ENCODE results near the gene JPH3.

The JPH3 gene

DNA sequence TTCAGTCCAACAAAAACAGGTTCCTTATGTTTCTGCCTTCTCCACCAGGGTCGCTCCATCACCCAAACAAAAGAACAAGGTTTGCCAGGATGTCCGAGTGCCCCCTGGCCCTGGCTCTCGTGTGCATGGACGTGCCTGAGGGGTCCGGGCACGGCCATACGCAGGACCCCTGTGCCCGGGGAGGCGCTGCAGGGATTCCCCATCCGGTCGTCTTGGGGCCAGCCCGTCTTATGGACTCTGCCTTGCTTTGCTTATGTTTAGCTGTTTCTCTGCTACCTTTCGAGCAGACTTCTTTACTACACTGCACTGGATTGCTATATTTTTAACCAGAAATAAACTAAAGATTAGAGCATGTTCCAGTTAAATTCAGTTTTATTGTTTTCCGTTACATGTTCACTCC is 95.5 kb downstream of the JPH3 start:
- Histone ChIP-seq H3K9me3 (ENCODE audit: control insufficient read depth, low read depth, low read length) (no peaks in the 10 kb centered on the region), H3K9ac (ENCODE audit: low read length) (no peak overlapping the region), H3K36me3 (ENCODE audit: control insufficient read depth, low read depth, low read length) (peaks cover 46% of the 10 kb centered on the region), H3K27me3 (ENCODE audit: control insufficient read depth, insufficient read depth, low read length) (no peaks in the 10 kb centered on the region), H3K27ac (ENCODE audit: low read length) (no peak overlapping the region), H3K4me3 (ENCODE audit: low read length) (no peak overlapping the region), H3K4me1 (ENCODE audit: control insufficient read depth, low read depth, low read length) (no peaks in the 10 kb centered on the region)

DNA sequence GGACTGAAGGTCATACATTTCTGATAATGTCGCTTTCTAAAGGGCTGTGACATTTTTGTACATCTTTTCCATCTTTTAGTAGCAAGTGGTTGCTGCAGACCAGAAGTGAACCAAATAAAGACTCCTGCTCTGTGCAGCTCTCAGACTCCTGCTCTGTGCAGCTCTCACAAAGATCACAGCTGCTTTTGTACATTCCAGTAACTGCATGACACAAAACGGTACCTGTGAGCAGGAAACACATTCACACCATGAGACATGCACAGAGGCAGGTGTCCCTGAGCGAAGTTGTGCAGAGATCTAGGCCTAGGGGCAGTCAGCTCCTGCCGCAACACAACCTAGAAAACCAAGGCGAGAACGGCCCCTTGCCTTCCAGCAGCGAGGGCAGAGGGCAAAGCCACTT is 95.9 kb downstream of the JPH3 start:
- Histone ChIP-seq H3K27me3 (ENCODE audit: control insufficient read depth, insufficient read depth, low read length) (no peaks in the 10 kb centered on the region), H3K9ac (ENCODE audit: low read length) (no peak overlapping the region), H3K4me1 (ENCODE audit: control insufficient read depth, low read depth, low read length) (no peaks in the 10 kb centered on the region), H3K36me3 (ENCODE audit: control insufficient read depth, low read depth, low read length) (peaks cover 49% of the 10 kb centered on the region), H3K4me3 (ENCODE audit: low read length) (no peak overlapping the region), H3K27ac (ENCODE audit: low read length) (no peak overlapping the region), H3K9me3 (ENCODE audit: control insufficient read depth, low read depth, low read length) (no peaks in the 10 kb centered on the region)

DNA sequence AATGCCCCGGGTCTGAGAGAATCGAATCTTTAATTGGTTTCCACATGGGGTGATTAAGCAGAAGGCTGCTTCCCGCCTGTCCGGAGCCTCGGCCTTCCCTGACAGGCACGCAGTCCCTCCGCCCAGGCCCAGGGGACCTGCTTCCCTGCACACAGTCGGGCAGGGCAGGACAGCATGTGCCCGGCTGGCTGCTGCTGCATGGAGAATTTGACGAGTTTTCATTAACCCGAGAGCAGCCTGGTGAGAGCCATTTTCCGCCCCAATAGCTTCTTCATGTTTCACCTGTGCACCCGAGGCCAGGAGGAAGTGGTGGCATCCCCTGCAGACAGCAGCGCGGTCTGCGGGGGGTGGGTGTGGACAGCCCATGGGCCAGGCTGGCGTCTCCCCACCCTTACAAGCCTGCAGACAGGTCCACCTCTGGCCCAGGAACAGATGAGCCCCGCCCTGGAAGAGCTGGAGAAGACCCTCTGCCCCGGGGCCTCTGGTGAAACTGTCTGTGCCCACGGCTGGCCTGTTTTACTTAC is 96.4 kb downstream of the JPH3 start:
- H3K4me3 ChIP-seq (ENCODE audit: low read length), result no peak overlapping the region
- H3K27ac ChIP-seq (ENCODE audit: low read length), result no peak overlapping the region
- H3K27me3 ChIP-seq (ENCODE audit: control insufficient read depth, insufficient read depth, low read length), result no peaks in the 10 kb centered on the region
- H3K9ac ChIP-seq (ENCODE audit: low read length), result no peak overlapping the region
- H3K4me1 ChIP-seq (ENCODE audit: control insufficient read depth, low read depth, low read length), result no peaks in the 10 kb centered on the region
- H3K9me3 ChIP-seq (ENCODE audit: control insufficient read depth, low read depth, low read length), result no peaks in the 10 kb centered on the region
- peaks cover 49% of the 10 kb centered on the region for H3K36me3 ChIP-seq (ENCODE audit: control insufficient read depth, low read depth, low read length)

DNA sequence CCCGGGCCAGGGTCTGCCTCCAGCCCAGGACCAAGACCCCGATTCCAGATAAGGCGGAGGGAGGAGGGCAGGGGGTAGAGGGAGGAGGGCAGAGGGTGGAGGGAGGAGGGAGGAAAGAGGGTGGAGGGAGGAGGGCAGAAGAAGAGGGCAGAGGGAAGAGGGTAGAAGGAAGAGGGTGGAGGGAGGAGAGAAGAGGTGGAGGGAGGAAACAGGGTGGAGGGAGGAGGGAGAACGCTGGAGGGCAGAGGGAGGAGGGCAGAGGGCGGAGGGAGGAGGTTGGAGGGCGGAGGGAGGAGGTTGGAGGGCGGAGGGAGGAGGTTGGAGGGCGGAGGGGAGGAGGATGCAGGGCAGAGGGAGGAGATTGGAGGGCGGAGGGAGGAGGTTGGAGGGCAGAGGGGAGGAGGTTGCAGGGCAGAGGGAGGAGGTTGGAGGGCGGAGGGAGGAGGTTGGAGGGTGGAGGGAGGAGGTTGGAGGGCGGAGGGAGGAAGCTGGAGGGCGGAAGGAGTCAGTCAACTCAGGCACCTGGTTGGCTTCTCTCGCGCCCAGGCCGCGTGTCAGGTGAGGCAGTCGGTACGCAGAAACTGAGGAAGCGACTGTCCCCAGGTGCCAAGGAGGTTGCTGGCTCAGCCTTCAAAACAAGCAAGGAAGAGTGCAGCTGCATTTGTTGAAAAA is 98.2 kb downstream of the JPH3 start:
- H3K9me3 ChIP-seq (ENCODE audit: control insufficient read depth, low read depth, low read length), result no peaks in the 10 kb centered on the region
- H3K36me3 ChIP-seq (ENCODE audit: control insufficient read depth, low read depth, low read length), result peaks cover 35% of the 10 kb centered on the region
- H3K4me3 ChIP-seq (ENCODE audit: low read length), result no peak overlapping the region
- no peaks in the 10 kb centered on the region for H3K27me3 ChIP-seq (ENCODE audit: control insufficient read depth, insufficient read depth, low read length)
- no peaks in the 10 kb centered on the region for H3K4me1 ChIP-seq (ENCODE audit: control insufficient read depth, low read depth, low read length)
- no peak overlapping the region for H3K27ac ChIP-seq (ENCODE audit: low read length)
- no peak overlapping the region for H3K9ac ChIP-seq (ENCODE audit: low read length)

DNA sequence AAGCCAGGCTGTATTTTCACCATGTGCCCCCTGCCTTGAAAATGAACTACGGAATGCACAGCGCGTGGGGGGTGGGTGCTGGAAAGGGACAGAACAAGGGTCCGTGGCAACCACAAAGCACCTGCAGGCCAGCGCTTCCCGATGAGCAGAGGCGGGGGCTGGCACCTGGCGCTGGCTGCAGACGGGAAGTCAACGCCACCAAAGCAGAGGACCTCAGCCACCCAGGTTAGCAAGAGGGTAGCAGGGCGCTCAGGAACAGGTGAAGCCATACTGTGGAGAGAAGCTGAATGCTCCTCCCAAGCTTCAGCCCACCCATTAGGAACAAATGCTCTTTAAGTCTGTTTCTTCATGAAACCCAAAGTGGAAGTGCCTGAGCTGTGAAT is 98.8 kb downstream of the JPH3 start:
- H3K27me3 ChIP-seq (ENCODE audit: control insufficient read depth, insufficient read depth, low read length), result no peaks in the 10 kb centered on the region
- no peaks in the 10 kb centered on the region for H3K9me3 ChIP-seq (ENCODE audit: control insufficient read depth, low read depth, low read length)
- no peak overlapping the region for H3K9ac ChIP-seq (ENCODE audit: low read length)
- H3K4me1 ChIP-seq (ENCODE audit: control insufficient read depth, low read depth, low read length), result no peaks in the 10 kb centered on the region
- H3K27ac ChIP-seq (ENCODE audit: low read length), result no peak overlapping the region
- no peak overlapping the region for H3K4me3 ChIP-seq (ENCODE audit: low read length)
- H3K36me3 ChIP-seq (ENCODE audit: control insufficient read depth, low read depth, low read length), result peaks cover 30% of the 10 kb centered on the region

DNA sequence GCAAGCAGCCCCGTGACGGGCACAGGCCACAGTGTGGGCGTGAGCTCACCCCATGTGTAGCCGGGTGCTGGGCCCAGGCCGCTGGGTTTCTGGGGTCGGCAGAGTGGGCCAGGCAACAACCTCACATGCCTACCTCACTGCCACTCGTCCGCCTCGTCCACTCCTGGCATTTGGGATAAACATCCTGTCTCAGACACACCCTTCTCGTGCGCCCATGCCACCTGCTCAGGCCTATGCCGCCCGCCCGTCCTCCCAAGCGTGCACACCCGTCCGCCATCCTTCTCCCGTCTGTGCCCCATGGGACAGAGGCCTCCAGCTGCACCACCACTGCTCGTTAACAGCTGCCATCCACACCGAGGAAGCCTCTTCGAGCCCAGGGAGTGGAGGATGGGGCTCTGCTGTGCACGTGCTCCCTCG is 99.2 kb downstream of the JPH3 start:
- Histone ChIP-seq H3K4me3 (ENCODE audit: low read length) (no peak overlapping the region), H3K4me1 (ENCODE audit: control insufficient read depth, low read depth, low read length) (peaks cover 2% of the 10 kb centered on the region), H3K9ac (ENCODE audit: low read length) (no peak overlapping the region), H3K27me3 (ENCODE audit: control insufficient read depth, insufficient read depth, low read length) (no peaks in the 10 kb centered on the region), H3K36me3 (ENCODE audit: control insufficient read depth, low read depth, low read length) (peaks cover 26% of the 10 kb centered on the region), H3K9me3 (ENCODE audit: control insufficient read depth, low read depth, low read length) (no peaks in the 10 kb centered on the region), H3K27ac (ENCODE audit: low read length) (no peak overlapping the region)

DNA sequence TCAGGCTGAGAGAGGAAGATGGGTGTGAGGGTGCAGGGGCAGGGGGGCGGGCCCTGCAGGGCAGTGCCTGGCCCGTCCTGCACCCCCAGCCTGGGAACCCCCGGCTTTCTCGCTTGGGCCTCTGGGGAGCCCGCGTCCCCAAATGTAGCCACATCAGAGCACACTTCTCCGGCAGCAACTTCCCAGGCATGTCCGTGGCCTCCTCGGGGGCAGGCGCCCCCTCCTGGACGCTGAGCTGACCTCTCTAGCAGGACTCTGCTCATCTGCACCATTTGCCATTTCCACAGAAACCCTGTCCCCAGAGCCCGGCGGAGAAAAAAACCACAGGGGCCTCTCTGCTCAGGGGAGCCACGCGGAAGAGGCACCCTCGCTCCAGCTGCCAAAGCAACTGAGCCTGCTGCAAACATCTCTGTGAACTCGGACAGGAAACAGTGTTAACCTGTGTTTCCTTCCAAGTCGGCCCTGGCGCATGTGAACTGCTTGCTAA is 100.1 kb downstream of the JPH3 start:
- Histone ChIP-seq H3K36me3 (ENCODE audit: control insufficient read depth, low read depth, low read length) (peaks cover 29% of the 10 kb centered on the region), H3K9me3 (ENCODE audit: control insufficient read depth, low read depth, low read length) (no peaks in the 10 kb centered on the region), H3K27ac (ENCODE audit: low read length) (no peak overlapping the region), H3K9ac (ENCODE audit: low read length) (no peak overlapping the region), H3K4me1 (ENCODE audit: control insufficient read depth, low read depth, low read length) (peaks cover 7% of the 10 kb centered on the region), H3K4me3 (ENCODE audit: low read length) (no peak overlapping the region), H3K27me3 (ENCODE audit: control insufficient read depth, insufficient read depth, low read length) (no peaks in the 10 kb centered on the region)

DNA sequence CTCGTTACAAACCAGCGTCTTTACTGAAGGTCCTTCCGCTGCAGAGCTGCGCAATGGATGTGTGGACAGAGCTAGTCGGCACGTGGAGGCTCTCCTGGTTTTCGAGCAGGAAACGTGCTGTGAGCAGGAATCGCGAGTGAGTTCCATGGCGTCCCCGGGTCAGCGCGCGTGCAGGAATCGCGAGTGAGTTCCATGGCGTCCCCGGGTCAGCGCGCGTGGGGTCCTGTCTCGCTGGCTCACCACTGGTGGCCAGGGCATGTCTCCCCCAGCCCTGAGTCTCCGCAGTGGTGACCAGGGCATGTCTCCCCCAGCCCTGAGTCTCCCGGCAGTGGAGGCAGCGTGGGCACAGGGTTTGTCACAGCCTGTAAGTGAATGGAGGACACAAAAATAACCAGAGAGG is 100.8 kb downstream of the JPH3 start:
- H3K27me3 ChIP-seq (ENCODE audit: control insufficient read depth, insufficient read depth, low read length), result no peaks in the 10 kb centered on the region
- H3K27ac ChIP-seq (ENCODE audit: low read length), result no peak overlapping the region
- H3K9ac ChIP-seq (ENCODE audit: low read length), result no peak overlapping the region
- H3K36me3 ChIP-seq (ENCODE audit: control insufficient read depth, low read depth, low read length), result peaks cover 28% of the 10 kb centered on the region
- no peak overlapping the region for H3K4me3 ChIP-seq (ENCODE audit: low read length)
- H3K9me3 ChIP-seq (ENCODE audit: control insufficient read depth, low read depth, low read length), result no peaks in the 10 kb centered on the region
- H3K4me1 ChIP-seq (ENCODE audit: control insufficient read depth, low read depth, low read length), result peaks cover 7% of the 10 kb centered on the region

DNA sequence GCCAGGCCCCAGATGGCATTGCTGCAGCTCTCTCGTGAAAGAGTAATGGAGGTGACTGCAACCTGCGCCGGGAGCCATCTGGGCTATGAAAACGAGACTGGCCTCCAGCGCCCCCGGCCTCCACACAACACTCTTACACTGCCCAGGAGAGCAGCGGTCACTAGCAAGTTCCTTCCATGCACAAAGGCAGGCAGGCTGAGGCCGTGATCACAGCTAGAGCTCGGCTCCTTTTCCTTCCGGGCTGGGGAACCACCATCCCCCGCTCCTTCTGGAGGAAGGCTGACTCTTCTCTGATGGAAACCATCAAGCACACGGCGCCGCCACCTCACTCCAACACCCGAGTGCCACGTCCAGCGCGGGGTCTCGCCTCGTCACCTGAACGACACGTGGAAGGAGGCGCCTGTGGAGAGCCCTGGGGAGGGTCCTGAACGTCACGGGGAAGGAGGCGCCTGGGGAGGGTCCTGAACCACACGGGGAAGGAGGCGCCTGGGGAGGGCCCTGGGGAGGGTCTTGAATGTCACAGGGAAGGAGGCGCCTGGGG is 101.6 kb downstream of the JPH3 start:
- Histone ChIP-seq H3K27ac (ENCODE audit: low read length) (no peak overlapping the region), H3K27me3 (ENCODE audit: control insufficient read depth, insufficient read depth, low read length) (no peaks in the 10 kb centered on the region), H3K9me3 (ENCODE audit: control insufficient read depth, low read depth, low read length) (no peaks in the 10 kb centered on the region), H3K9ac (ENCODE audit: low read length) (no peak overlapping the region), H3K4me3 (ENCODE audit: low read length) (no peak overlapping the region), H3K4me1 (ENCODE audit: control insufficient read depth, low read depth, low read length) (peaks cover 7% of the 10 kb centered on the region), H3K36me3 (ENCODE audit: control insufficient read depth, low read depth, low read length) (peaks cover 32% of the 10 kb centered on the region)

DNA sequence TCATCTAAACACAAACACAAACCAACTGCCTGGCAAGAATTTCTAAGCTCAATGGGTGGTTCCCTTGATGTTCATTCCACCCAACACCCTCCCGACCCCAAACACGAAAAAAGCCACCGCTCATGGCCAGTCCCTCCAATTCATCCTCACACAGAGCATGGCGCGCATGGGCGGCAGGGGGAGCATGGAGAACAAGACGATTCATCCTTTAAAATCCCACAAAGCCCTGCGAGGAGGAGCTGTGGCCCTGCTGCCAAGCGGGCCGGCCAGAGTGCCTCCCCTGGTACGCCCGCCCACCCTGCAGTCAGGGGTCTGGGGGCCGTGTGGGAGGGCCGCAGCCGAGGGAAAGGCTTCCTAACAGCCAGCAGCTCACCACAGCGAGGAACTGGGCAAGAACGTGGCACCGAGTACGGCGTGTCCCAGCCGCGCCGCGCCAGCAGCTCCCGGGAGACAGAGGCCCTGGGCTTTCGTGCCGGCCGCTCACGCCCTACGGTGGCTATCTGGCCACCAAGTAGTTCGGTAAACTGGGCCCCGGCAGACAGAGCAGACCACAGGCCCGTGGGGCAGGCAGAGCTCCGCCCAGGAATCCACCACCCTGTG is 102.5 kb downstream of the JPH3 start:
- Histone ChIP-seq H3K27me3 (ENCODE audit: control insufficient read depth, insufficient read depth, low read length) (no peaks in the 10 kb centered on the region), H3K27ac (ENCODE audit: low read length) (no peak overlapping the region), H3K4me1 (ENCODE audit: control insufficient read depth, low read depth, low read length) (peaks cover 7% of the 10 kb centered on the region), H3K36me3 (ENCODE audit: control insufficient read depth, low read depth, low read length) (peaks cover 33% of the 10 kb centered on the region), H3K9ac (ENCODE audit: low read length) (no peak overlapping the region), H3K9me3 (ENCODE audit: control insufficient read depth, low read depth, low read length) (no peaks in the 10 kb centered on the region), H3K4me3 (ENCODE audit: low read length) (no peak overlapping the region)

DNA sequence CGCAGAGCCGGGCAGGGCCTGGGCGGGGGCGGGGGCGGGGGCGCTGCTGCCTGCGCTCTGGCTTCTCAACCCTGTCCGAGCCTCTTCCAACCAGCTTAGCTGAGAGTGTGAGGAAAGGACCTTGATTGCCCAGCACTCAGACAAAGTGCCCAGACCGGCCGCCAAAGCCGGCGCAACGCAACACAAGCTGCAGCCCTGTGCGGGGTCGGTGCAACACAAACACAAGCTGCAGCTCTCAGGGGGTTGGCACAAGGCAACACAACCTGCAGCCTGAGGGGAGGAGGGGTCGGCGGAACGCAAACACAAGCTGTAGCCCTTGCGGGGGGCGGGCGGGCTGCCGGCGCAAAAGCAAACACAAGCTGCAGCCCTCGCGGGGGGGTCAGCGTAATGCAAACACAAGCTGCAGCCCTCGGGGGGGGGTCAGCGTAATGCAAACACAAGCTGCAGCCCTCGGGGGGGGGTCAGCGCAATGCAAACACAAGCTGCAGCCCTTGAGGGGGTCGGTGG is 103.5 kb downstream of the JPH3 start:
- Histone ChIP-seq H3K36me3 (ENCODE audit: control insufficient read depth, low read depth, low read length) (peaks cover 32% of the 10 kb centered on the region), H3K27ac (ENCODE audit: low read length) (no peak overlapping the region), H3K27me3 (ENCODE audit: control insufficient read depth, insufficient read depth, low read length) (no peaks in the 10 kb centered on the region), H3K4me1 (ENCODE audit: control insufficient read depth, low read depth, low read length) (peaks cover 7% of the 10 kb centered on the region), H3K4me3 (ENCODE audit: low read length) (no peak overlapping the region), H3K9ac (ENCODE audit: low read length) (no peak overlapping the region), H3K9me3 (ENCODE audit: control insufficient read depth, low read depth, low read length) (no peaks in the 10 kb centered on the region)
